Measurements from ENCODE around the gene UBFD1. TPM values are rescaled to one million over a fixed set of nuclear protein-coding genes. Genes with fewer than 3 reads are reported as not detected.

The UBFD1 gene
- total and polyA plus RNA-seq, 2 donors from 2014 or later = 20.8 to 52.8 TPM

GRCh38 chr16:23519282-23519681, 38.2 kb upstream of the UBFD1 start:
- Histone ChIP-seq H3K4me1 (ENCODE audit: control insufficient read depth in 2 of 3, insufficient read depth in 2 of 3, low read depth in 1 of 3, low read length in 3 of 3) (no peaks in the 10 kb centered on the region), H3K9ac (ENCODE audit: low read length in 3 of 3) (no peak overlapping the region), H3K9me3 (ENCODE audit: control insufficient read depth in 2 of 3, insufficient read depth in 1 of 3, low read length in 3 of 3) (no peaks in the 10 kb centered on the region), H3K27me3 (ENCODE audit: control insufficient read depth, insufficient read depth, low read length) (no peaks in the 10 kb centered on the region), H3K4me3 (ENCODE audit: low read length in 3 of 3) (no peak overlapping the region), H3K27ac (ENCODE audit: low read depth in 2 of 2, low read length in 2 of 2) (no peak overlapping the region), H3K36me3 (ENCODE audit: control insufficient read depth in 2 of 3, insufficient read depth in 3 of 3, low read length in 3 of 3) (peaks cover 4 to 16% (median 13%) of the 10 kb centered on the region in 3 donors)
- TF ChIP-seq, protein P1, sequence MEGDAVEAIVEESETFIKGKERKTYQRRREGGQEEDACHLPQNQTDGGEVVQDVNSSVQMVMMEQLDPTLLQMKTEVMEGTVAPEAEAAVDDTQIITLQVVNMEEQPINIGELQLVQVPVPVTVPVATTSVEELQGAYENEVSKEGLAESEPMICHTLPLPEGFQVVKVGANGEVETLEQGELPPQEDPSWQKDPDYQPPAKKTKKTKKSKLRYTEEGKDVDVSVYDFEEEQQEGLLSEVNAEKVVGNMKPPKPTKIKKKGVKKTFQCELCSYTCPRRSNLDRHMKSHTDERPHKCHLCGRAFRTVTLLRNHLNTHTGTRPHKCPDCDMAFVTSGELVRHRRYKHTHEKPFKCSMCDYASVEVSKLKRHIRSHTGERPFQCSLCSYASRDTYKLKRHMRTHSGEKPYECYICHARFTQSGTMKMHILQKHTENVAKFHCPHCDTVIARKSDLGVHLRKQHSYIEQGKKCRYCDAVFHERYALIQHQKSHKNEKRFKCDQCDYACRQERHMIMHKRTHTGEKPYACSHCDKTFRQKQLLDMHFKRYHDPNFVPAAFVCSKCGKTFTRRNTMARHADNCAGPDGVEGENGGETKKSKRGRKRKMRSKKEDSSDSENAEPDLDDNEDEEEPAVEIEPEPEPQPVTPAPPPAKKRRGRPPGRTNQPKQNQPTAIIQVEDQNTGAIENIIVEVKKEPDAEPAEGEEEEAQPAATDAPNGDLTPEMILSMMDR (IDR thresholded peaks at IDR 0.05; ENCODE audit: borderline replicate concordance, extremely low read depth, insufficient read depth) = no peak
- intact Hi-C loops (cut with DNase I) = no loop called here
- FAIRE-seq (no peak), DNase-seq (no peak)

- H3K4me1 ChIP-seq (ENCODE audit: control insufficient read depth in 2 of 3, insufficient read depth in 2 of 3, low read depth in 1 of 3, low read length in 3 of 3) = no peaks in the 10 kb centered on the region
- intact Hi-C loops (cut with DNase I) = no loop called here
- H3K27ac ChIP-seq (ENCODE audit: low read depth in 2 of 2, low read length in 2 of 2) = no peak overlapping the region
- no peak overlapping the region for H3K9ac ChIP-seq (ENCODE audit: low read length in 3 of 3)
- no peaks in the 10 kb centered on the region for H3K9me3 ChIP-seq (ENCODE audit: control insufficient read depth in 2 of 3, insufficient read depth in 1 of 3, low read length in 3 of 3)
- no peak overlapping the region for H3K4me3 ChIP-seq (ENCODE audit: low read length in 3 of 3)
- FAIRE-seq (no peak), DNase-seq (no peak)
- TF ChIP-seq, protein P1 (IDR thresholded peaks at IDR 0.05; ENCODE audit: borderline replicate concordance, extremely low read depth, insufficient read depth) = no peak
- peaks cover 7 to 23% (median 18%) of the 10 kb centered on the region in 3 donors for H3K36me3 ChIP-seq (ENCODE audit: control insufficient read depth in 2 of 3, insufficient read depth in 3 of 3, low read length in 3 of 3)
- H3K27me3 ChIP-seq (ENCODE audit: control insufficient read depth, insufficient read depth, low read length) = no peaks in the 10 kb centered on the region
Observed at GRCh38 chr16:23520500-23520899, 37.0 kb upstream of the UBFD1 start.

GRCh38 chr16:23521037-23521743, 36.3 kb upstream of the UBFD1 start:
- Histone ChIP-seq H3K9me3 (ENCODE audit: control insufficient read depth in 2 of 3, insufficient read depth in 1 of 3, low read length in 3 of 3) (no peaks in the 10 kb centered on the region), H3K4me3 (ENCODE audit: low read length in 3 of 3) (no peak overlapping the region), H3K9ac (ENCODE audit: low read length in 3 of 3) (no peak overlapping the region), H3K27me3 (ENCODE audit: control insufficient read depth, insufficient read depth, low read length) (no peaks in the 10 kb centered on the region), H3K4me1 (ENCODE audit: control insufficient read depth in 2 of 3, insufficient read depth in 2 of 3, low read depth in 1 of 3, low read length in 3 of 3) (no peaks in the 10 kb centered on the region), H3K27ac (ENCODE audit: low read depth in 2 of 2, low read length in 2 of 2) (no peak overlapping the region), H3K36me3 (ENCODE audit: control insufficient read depth in 2 of 3, insufficient read depth in 3 of 3, low read length in 3 of 3) (peaks cover 7 to 23% (median 18%) of the 10 kb centered on the region in 3 donors)
- intact Hi-C loops (cut with DNase I) = no loop called here
- TF ChIP-seq, protein P1 (IDR thresholded peaks at IDR 0.05; ENCODE audit: borderline replicate concordance, extremely low read depth, insufficient read depth) = no peak
- FAIRE-seq (no peak), DNase-seq (no peak)

Measured in kidney (tissue), 14 donors.